ENCODE results near the gene ENAH. TPM values are rescaled to one million over a fixed set of nuclear protein-coding genes. Genes with fewer than 3 reads are reported as not detected.
"Not testable (repeated sequence)": the region's sequence is repeated elsewhere in the genome, so short reads cannot be mapped to it uniquely, and the experiment has no call there.

ENAH gene
- total RNA-seq, 4 donors from 2014 or later, result 22.9 to 109 (median 78.3) TPM

- Histone ChIP-seq H3K9me3 (no peaks in the 10 kb centered on the region), H3K27me3 (no peaks in the 10 kb centered on the region), H3K4me3 (no peak overlapping the region), H3K27ac (peak overlapping the region in 1 of 2 donors; percentile 19), H3K36me3 (no peaks in the 10 kb centered on the region), H3K4me1 (peaks cover 0 to 6% of the 10 kb centered on the region in 2 donors)
- no peak for DNase-seq
- no peak for TF ChIP-seq CTCF (IDR thresholded peaks at IDR 0.05)
- no peak for TF ChIP-seq POLR2A (IDR thresholded peaks at IDR 0.05)
- intact Hi-C loops (cut with DNase I; ENCODE audit: low total_unique reads), result no loop called here
Observed at GRCh38 chr1:225697428-225697827, 44.5 kb upstream of the ENAH start.

GRCh38 chr1:225695578-225696337 is 42.8 kb upstream of the ENAH start:
- Histone ChIP-seq H3K36me3 (no peaks in the 10 kb centered on the region), H3K4me3 (no peak overlapping the region), H3K27ac (peak overlapping the region in 1 of 2 donors; percentile 64), H3K9me3 (no peaks in the 10 kb centered on the region), H3K27me3 (no peaks in the 10 kb centered on the region), H3K4me1 (peaks cover 0 to 6% of the 10 kb centered on the region in 2 donors)
- DNase-seq, result no peak
- TF ChIP-seq CTCF (IDR thresholded peaks at IDR 0.05), result no peak
- no peak for TF ChIP-seq POLR2A (IDR thresholded peaks at IDR 0.05)
- intact Hi-C loops (cut with DNase I; ENCODE audit: low total_unique reads), result no loop called here

GRCh38 chr1:225694151-225694603 is 41.3 kb upstream of the ENAH start:
- Histone ChIP-seq H3K27ac (peak overlapping the region in 1 of 2 donors; percentile 64), H3K9me3 (no peaks in the 10 kb centered on the region), H3K27me3 (no peaks in the 10 kb centered on the region), H3K36me3 (no peaks in the 10 kb centered on the region), H3K4me1 (peaks cover 0 to 6% of the 10 kb centered on the region in 2 donors), H3K4me3 (no peak overlapping the region)
- TF ChIP-seq POLR2A (IDR thresholded peaks at IDR 0.05) (no peak), CTCF (IDR thresholded peaks at IDR 0.05) (no peak)
- intact Hi-C loops (cut with DNase I; ENCODE audit: low total_unique reads), result no loop called here
- DNase-seq, result peak in 1 of 2 donors; percentile 58

GRCh38 chr1:225693697-225694096 is 40.8 kb upstream of the ENAH start:
- H3K27ac ChIP-seq, result peak overlapping the region in 1 of 2 donors; percentile 64

GRCh38 chr1:225693085-225693696 is 40.3 kb upstream of the ENAH start:
- Histone ChIP-seq H3K4me1 (peaks cover 0 to 6% of the 10 kb centered on the region in 2 donors), H3K9me3 (no peaks in the 10 kb centered on the region), H3K27me3 (no peaks in the 10 kb centered on the region), H3K27ac (peak overlapping the region in 1 of 2 donors; percentile 64), H3K4me3 (no peak overlapping the region), H3K36me3 (no peaks in the 10 kb centered on the region)
- DNase-seq, result no peak
- intact Hi-C loops (cut with DNase I; ENCODE audit: low total_unique reads), result no loop called here
- TF ChIP-seq POLR2A (IDR thresholded peaks at IDR 0.05) (no peak), CTCF (IDR thresholded peaks at IDR 0.05) (no peak)

More at GRCh38 chr1:225693697-225694096, 40.8 kb upstream of the ENAH start:
- H3K4me1 ChIP-seq; H3K4me3 ChIP-seq; H3K9me3 ChIP-seq; DNase-seq; intact Hi-C loops (cut with DNase I; ENCODE audit: low total_unique reads); H3K27me3 ChIP-seq; H3K36me3 ChIP-seq: not testable (repeated sequence)

All from uterus (tissue), 4 donors.